Trophoblast cell (in vitro differentiated cells and primary cell): ENCODE measurements around the gene MYH3.
A peak's percentile ranks its signal among the peaks of the same experiment; 100 is the strongest.

Experiments used
- DNase-seq, 2 donors: peaks; one replicate each; pipeline ENCODE4 v3.0.0-alpha.2; 2016
- H2AFZ ChIP-seq: 2 replicates; pipeline ENCODE4 v1.6.1; 2013; ENCODE audit warnings: low read length, moderate library complexity, mild to moderate bottlenecking; ENCODE audit not compliant: insufficient read depth, poor library complexity
- H2AK5ac ChIP-seq: 2 replicates; pipeline ENCODE4 v1.6.1; 2013; ENCODE audit warnings: mild to moderate bottlenecking, low read length
- H2BK120ac ChIP-seq: 2 replicates; pipeline ENCODE4 v1.6.1; 2013; ENCODE audit warnings: low read length, mild to moderate bottlenecking, moderate library complexity; ENCODE audit not compliant: insufficient read depth, poor library complexity
- H2BK12ac ChIP-seq: 2 replicates; pipeline ENCODE4 v1.6.1; 2013; ENCODE audit warnings: mild to moderate bottlenecking, low read length, moderate library complexity
- H2BK5ac ChIP-seq: 2 replicates; pipeline ENCODE4 v1.6.1; 2013; ENCODE audit warnings: low read length, low read depth, moderate library complexity, mild to moderate bottlenecking; ENCODE audit not compliant: poor library complexity
- H3K14ac ChIP-seq: 2 replicates; pipeline ENCODE4 v1.6.1; 2013; ENCODE audit warnings: mild to moderate bottlenecking, low read length
- H3K18ac ChIP-seq: 2 replicates; pipeline ENCODE4 v1.6.1; 2013; ENCODE audit warnings: mild to moderate bottlenecking, low read length
- H3K23ac ChIP-seq: 2 replicates; pipeline ENCODE4 v1.6.1; 2013; ENCODE audit warnings: low read length
- H3K27ac ChIP-seq: 2 replicates; pipeline ENCODE4 v1.5.1; 2013; ENCODE audit warnings: low read depth, mild to moderate bottlenecking, inconsistent platforms, low read length, moderate library complexity
- H3K27me3 ChIP-seq: 2 replicates; pipeline ENCODE4 v1.6.1; 2013; ENCODE audit warnings: inconsistent platforms, mild to moderate bottlenecking, low read length, moderate library complexity; ENCODE audit not compliant: insufficient read depth
- H3K36me3 ChIP-seq, 2 experiments: 1 replicate in 1 of 2; 2 replicates in 1 of 2; pipeline ENCODE4 v1.6.1; 2013; ENCODE audit warnings: low read length in 2 of 2, mild to moderate bottlenecking in 2 of 2, moderate library complexity in 1 of 2; ENCODE audit not compliant: insufficient read depth in 2 of 2, control insufficient read depth in 1 of 2
- H3K4ac ChIP-seq: 2 replicates; pipeline ENCODE4 v1.6.1; 2013; ENCODE audit warnings: low read depth, mild to moderate bottlenecking, low read length, moderate library complexity
- H3K4me1 ChIP-seq, 2 experiments: 1 replicate in 1 of 2; 2 replicates in 1 of 2; pipeline ENCODE4 v1.6.1; 2013; ENCODE audit warnings: low read length in 2 of 2, mild to moderate bottlenecking in 2 of 2, moderate library complexity in 1 of 2; ENCODE audit not compliant: insufficient read depth in 2 of 2, control insufficient read depth in 1 of 2
- H3K4me2 ChIP-seq: 2 replicates; pipeline ENCODE4 v1.6.1; 2013; ENCODE audit warnings: inconsistent platforms, mild to moderate bottlenecking, low read length, moderate library complexity
- H3K4me3 ChIP-seq: 2 replicates; pipeline ENCODE4 v1.5.1; 2013; ENCODE audit warnings: mild to moderate bottlenecking, low read depth, low read length, inconsistent platforms
- H3K79me1 ChIP-seq: one replicate; pipeline ENCODE4 v1.6.1; 2013; ENCODE audit warnings: low read length
- H3K79me2 ChIP-seq: 2 replicates; pipeline ENCODE4 v1.6.1; 2013; ENCODE audit warnings: low read length, mild to moderate bottlenecking; ENCODE audit not compliant: control insufficient read depth, insufficient read depth, poor library complexity
- H3K9ac ChIP-seq: 2 replicates; pipeline ENCODE4 v1.6.1; 2013; ENCODE audit warnings: mild to moderate bottlenecking, low read length
- H3K9me3 ChIP-seq: 2 replicates; pipeline ENCODE4 v1.6.1; 2013; ENCODE audit warnings: low read depth, mild to moderate bottlenecking, control low read depth, inconsistent platforms, low read length; ENCODE audit not compliant: insufficient read depth
- H4K12ac ChIP-seq: 2 replicates; pipeline ENCODE4 v1.6.1; 2013; ENCODE audit warnings: low read depth, mild to moderate bottlenecking, low read length, moderate library complexity
- H4K8ac ChIP-seq: 2 replicates; pipeline ENCODE4 v1.6.1; 2013; ENCODE audit warnings: low read depth, mild to moderate bottlenecking, low read length, moderate library complexity
- H4K91ac ChIP-seq: one replicate; pipeline ENCODE4 v1.6.1; 2013; ENCODE audit warnings: low read depth, mild to moderate bottlenecking, low read length, moderate library complexity
- WGBS: extraction: QIAGEN DNeasy Blood & Tissue Kit; methylation state at CpG from one replicate; pipeline ENCODE4 v1.1.7; 2013; ENCODE audit warnings: missing lambda C conversion rate; ENCODE audit not compliant: insufficient read length, insufficient coverage; ENCODE audit errors: extremely low coverage; 5-methylcytosine and 5-hydroxymethylcytosine counted together

The MYH3 gene

GRCh38 chr17:10646392-10646990 is 10.6 kb downstream of the MYH3 start:
- no peaks in the 10 kb centered on the region for H3K79me2 ChIP-seq
- no peak overlapping the region for H3K14ac ChIP-seq
- no peak overlapping the region for H3K4ac ChIP-seq
- H3K4me1 ChIP-seq = no peaks in the 10 kb centered on the region
- H2BK12ac ChIP-seq = no peak overlapping the region
- no peak overlapping the region for H2BK120ac ChIP-seq
- no peaks in the 10 kb centered on the region for H3K9me3 ChIP-seq
- WGBS = no CpG with 5 or more reads among the region's 8 CpGs
- H2BK5ac ChIP-seq = no peak overlapping the region
- H3K4me3 ChIP-seq = no peak overlapping the region
- no peaks in the 10 kb centered on the region for H3K27me3 ChIP-seq
- no peaks in the 10 kb centered on the region for H3K79me1 ChIP-seq
- H3K27ac ChIP-seq = no peak overlapping the region
- H3K36me3 ChIP-seq = peaks cover 2 to 3% of the 10 kb centered on the region in 2 experiments
- no peak overlapping the region for H4K12ac ChIP-seq
- H3K18ac ChIP-seq = no peak overlapping the region
- peak; percentile 47 to 76 for DNase-seq
- H2AK5ac ChIP-seq = no peak overlapping the region
- H3K4me2 ChIP-seq = no peak overlapping the region
- H3K9ac ChIP-seq = no peak overlapping the region
- no peak overlapping the region for H4K91ac ChIP-seq
- H2AFZ ChIP-seq = no peak overlapping the region
- no peak overlapping the region for H4K8ac ChIP-seq
- no peak overlapping the region for H3K23ac ChIP-seq

GRCh38 chr17:10640475-10640874 is 16.6 kb downstream of the MYH3 start:
- Histone ChIP-seq H3K14ac (no peak overlapping the region), H3K79me1 (no peaks in the 10 kb centered on the region), H3K4me2 (no peak overlapping the region), H2AK5ac (no peak overlapping the region), H2AFZ (no peak overlapping the region), H4K12ac (no peak overlapping the region), H3K9me3 (no peaks in the 10 kb centered on the region), H4K91ac (no peak overlapping the region), H3K79me2 (no peaks in the 10 kb centered on the region), H3K36me3 (no peaks in the 10 kb centered on the region), H2BK5ac (no peak overlapping the region), H3K4me1 (no peaks in the 10 kb centered on the region), H3K18ac (no peak overlapping the region), H2BK12ac (no peak overlapping the region), H3K23ac (no peak overlapping the region), H3K9ac (no peak overlapping the region), H4K8ac (no peak overlapping the region), H3K4me3 (no peak overlapping the region), H3K4ac (no peak overlapping the region), H3K27me3 (no peaks in the 10 kb centered on the region), H3K27ac (no peak overlapping the region), H2BK120ac (no peak overlapping the region)
- no CpG with 5 or more reads among the region's 3 CpGs for WGBS
- no peak for DNase-seq

DNA sequence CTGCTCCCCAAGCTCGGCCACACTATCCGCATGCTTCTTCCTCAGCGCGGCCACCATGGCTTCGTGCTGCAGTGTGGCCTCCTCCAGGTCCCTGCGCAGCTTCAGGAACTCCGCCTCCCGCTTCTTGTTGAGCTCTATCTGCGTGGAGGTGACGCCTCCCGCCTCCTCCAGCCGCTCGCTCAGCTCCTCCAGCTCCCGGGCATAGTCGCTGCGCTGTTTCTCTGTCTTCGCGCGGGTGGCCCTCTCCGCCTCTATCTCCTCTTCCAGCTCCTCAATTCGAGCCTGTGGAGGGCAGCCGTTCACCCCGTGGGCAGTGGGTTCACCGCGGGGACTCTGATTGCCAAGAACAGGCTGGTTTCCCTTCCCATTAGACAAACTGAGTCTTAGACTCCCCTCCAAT is 19.0 kb downstream of the MYH3 start:
- H3K4ac ChIP-seq = no peak overlapping the region
- no peaks in the 10 kb centered on the region for H3K4me1 ChIP-seq
- no peaks in the 10 kb centered on the region for H3K79me1 ChIP-seq
- H4K91ac ChIP-seq = no peak overlapping the region
- no peaks in the 10 kb centered on the region for H3K27me3 ChIP-seq
- no peak overlapping the region for H3K27ac ChIP-seq
- H2AK5ac ChIP-seq = no peak overlapping the region
- H4K12ac ChIP-seq = no peak overlapping the region
- DNase-seq = peak in 1 of 2 donors; percentile 17
- H3K9me3 ChIP-seq = no peaks in the 10 kb centered on the region
- no peak overlapping the region for H2AFZ ChIP-seq
- H3K79me2 ChIP-seq = no peaks in the 10 kb centered on the region
- H3K4me2 ChIP-seq = no peak overlapping the region
- no peak overlapping the region for H3K4me3 ChIP-seq
- no peaks in the 10 kb centered on the region for H3K36me3 ChIP-seq
- H3K18ac ChIP-seq = no peak overlapping the region
- no peak overlapping the region for H2BK5ac ChIP-seq
- no peak overlapping the region for H3K23ac ChIP-seq
- H4K8ac ChIP-seq = no peak overlapping the region
- no peak overlapping the region for H3K9ac ChIP-seq
- H2BK120ac ChIP-seq = no peak overlapping the region
- WGBS = no CpG with 5 or more reads among the region's 25 CpGs
- no peak overlapping the region for H2BK12ac ChIP-seq
- H3K14ac ChIP-seq = no peak overlapping the region

- no peak for DNase-seq
- WGBS = no CpG with 5 or more reads among the region's 14 CpGs
- no peak overlapping the region for H3K9ac ChIP-seq
- H2BK12ac ChIP-seq = no peak overlapping the region
- H3K79me2 ChIP-seq = no peaks in the 10 kb centered on the region
- H2BK5ac ChIP-seq = no peak overlapping the region
- H3K4ac ChIP-seq = no peak overlapping the region
- no peaks in the 10 kb centered on the region for H3K79me1 ChIP-seq
- H3K18ac ChIP-seq = no peak overlapping the region
- no peak overlapping the region for H3K4me3 ChIP-seq
- no peak overlapping the region for H4K12ac ChIP-seq
- H3K4me2 ChIP-seq = no peak overlapping the region
- no peak overlapping the region for H3K27ac ChIP-seq
- no peak overlapping the region for H2BK120ac ChIP-seq
- H4K8ac ChIP-seq = no peak overlapping the region
- no peaks in the 10 kb centered on the region for H3K36me3 ChIP-seq
- no peaks in the 10 kb centered on the region for H3K27me3 ChIP-seq
- no peak overlapping the region for H3K23ac ChIP-seq
- H3K14ac ChIP-seq = no peak overlapping the region
- no peaks in the 10 kb centered on the region for H3K9me3 ChIP-seq
- no peak overlapping the region for H2AK5ac ChIP-seq
- no peak overlapping the region for H2AFZ ChIP-seq
- H4K91ac ChIP-seq = no peak overlapping the region
- no peaks in the 10 kb centered on the region for H3K4me1 ChIP-seq
These were observed 21.8 kb downstream of the MYH3 start for GRCh38 chr17:10635290-10635689.
